Measurements from ENCODE around the gene ZNF236. TPM values are rescaled to one million over a fixed set of nuclear protein-coding genes. Genes with fewer than 3 reads are reported as not detected.

Gene ZNF236
- total RNA-seq, 2 experiments from 2014 or later, result 18.2 to 24.3 TPM

DNA sequence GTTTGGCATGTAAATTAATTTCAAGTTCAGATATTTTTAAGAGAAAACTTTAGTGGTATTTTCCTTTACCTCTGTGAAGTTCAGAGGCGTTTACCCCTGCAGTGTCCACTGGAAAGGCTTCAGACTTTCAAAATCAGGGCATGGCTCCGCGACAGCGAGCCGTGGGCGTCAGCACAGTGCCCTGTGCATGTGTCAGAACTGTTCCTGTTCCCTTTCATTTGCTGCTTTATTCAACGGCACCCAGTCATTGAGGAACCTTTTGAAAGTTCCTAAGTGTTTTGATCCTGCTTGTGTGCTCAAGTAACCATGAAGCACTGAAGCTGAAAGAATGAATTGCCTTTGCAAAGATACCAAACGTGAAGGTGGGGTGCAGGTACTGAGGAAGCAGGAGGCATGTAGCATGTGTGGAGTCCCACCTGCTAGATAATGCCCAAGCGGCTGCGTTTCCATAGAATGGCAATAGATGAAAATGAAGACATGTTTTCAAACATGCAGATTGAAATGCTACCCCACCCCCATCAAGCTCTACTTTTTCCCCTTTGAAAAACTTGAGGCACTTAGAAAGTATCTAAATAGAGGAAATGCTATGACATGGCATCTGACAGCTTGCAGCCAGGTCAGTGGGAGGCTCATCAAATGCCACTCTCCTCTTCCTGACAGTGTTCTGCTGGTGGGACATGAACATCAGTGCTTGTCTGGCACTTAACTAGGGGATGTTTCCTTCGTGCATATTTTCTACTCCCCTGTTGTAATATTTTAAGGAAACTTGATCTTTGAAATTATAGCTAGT is 148.6 kb downstream of the ZNF236 start:
- ATAC-seq, result no peak
- Mint-ChIP-seq H3K27ac (no peak overlapping the region), H3K9me3 (ENCODE audit: insufficient read depth) (no peaks in the 10 kb centered on the region), H3K4me1 (ENCODE audit: low read depth) (no peaks in the 10 kb centered on the region), H3K36me3 (ENCODE audit: low read depth) (no peaks in the 10 kb centered on the region), H3K4me3 (no peak overlapping the region), H3K27me3 (ENCODE audit: low read depth) (no peaks in the 10 kb centered on the region)
- DNase-seq, result no peak
- ChIA-PET POLR2A (interaction anchor here (0.7 kb wide), 1 partner anchor 26 kb away, joined by 3 read pairs; no protein-coding TSS in a partner anchor), CTCF (interaction anchor here (1.6 to 3.9 kb wide), 5 partner anchors 12 to 168 kb away, joined by 4 to 20 read pairs (median 11); no protein-coding TSS in a partner anchor)

DNA sequence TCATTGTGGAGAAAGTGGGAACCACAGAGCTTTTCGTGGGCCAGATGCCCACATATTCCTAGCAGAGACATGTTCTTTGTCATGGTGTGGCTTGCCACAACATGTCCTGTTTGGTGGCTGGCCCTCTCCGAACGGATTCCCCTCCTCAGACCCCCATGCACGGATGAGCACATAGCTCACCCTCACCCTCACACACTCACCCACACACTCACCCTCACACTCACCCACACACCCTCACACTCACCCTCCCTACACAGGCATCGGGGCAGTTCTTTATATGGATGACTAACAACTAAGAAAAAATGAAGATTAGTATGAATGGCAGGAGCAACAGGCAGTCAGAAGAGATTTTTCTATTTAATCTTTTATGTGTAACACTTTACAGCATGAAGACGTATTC is 149.9 kb downstream of the ZNF236 start:
- DNase-seq, result no peak
- POLR2A ChIA-PET, result no interaction called here
- no peak overlapping the region for H3K27ac Mint-ChIP-seq

DNA sequence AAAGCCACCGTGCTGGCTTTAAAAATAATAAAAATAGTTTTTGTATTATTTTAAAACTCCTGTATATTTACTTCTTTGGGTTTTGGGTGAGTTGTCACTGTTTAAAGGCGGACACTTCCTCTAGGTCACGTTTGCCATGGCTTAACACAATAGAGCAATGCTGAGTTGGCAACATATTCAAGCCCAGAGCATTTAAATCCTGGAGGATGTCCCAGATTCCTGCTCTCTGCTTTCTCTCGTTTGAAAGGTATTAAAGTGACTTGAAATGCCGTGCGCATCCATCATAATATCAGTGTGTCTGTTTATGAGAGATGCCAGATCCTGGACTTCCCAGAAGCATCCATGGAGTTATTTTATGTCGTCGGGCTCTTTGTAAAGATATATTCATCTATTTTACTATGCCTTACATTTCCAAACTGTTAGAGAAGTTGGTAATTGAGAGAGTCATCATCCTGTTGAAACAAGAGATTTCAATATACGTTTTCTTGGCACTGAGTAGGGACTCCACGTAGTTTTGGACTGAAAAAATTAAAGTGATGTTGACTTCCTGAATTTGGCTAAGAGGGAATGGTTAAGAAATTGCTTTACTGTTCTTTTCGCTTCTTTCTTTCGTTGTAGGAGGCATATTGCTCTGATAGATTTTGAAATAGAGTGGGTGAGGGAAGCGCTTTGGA is 150.6 kb downstream of the ZNF236 start:
- Mint-ChIP-seq H3K4me1 (ENCODE audit: low read depth) (no peaks in the 10 kb centered on the region), H3K36me3 (ENCODE audit: low read depth) (no peaks in the 10 kb centered on the region), H3K9me3 (ENCODE audit: insufficient read depth) (no peaks in the 10 kb centered on the region), H3K27ac (no peak overlapping the region), H3K4me3 (no peak overlapping the region), H3K27me3 (ENCODE audit: low read depth) (no peaks in the 10 kb centered on the region)
- CTCF ChIA-PET, result no interaction called here
- ATAC-seq, result no peak
- no peak for DNase-seq
- POLR2A ChIA-PET, result no interaction called here

More for the DNA sequence above, 149.9 kb downstream of the ZNF236 start:
- no peaks in the 10 kb centered on the region for H3K27me3 Mint-ChIP-seq (ENCODE audit: low read depth)
- ATAC-seq, result no peak
- H3K9me3 Mint-ChIP-seq (ENCODE audit: insufficient read depth), result no peaks in the 10 kb centered on the region
- H3K36me3 Mint-ChIP-seq (ENCODE audit: low read depth), result no peaks in the 10 kb centered on the region
- no peaks in the 10 kb centered on the region for H3K4me1 Mint-ChIP-seq (ENCODE audit: low read depth)
- H3K4me3 Mint-ChIP-seq, result no peak overlapping the region
- CTCF ChIA-PET, result interaction anchor here (3.6 to 3.9 kb wide), 3 partner anchors 11 to 169 kb away, joined by 11 to 20 read pairs (median 18); no protein-coding TSS in a partner anchor

DNA sequence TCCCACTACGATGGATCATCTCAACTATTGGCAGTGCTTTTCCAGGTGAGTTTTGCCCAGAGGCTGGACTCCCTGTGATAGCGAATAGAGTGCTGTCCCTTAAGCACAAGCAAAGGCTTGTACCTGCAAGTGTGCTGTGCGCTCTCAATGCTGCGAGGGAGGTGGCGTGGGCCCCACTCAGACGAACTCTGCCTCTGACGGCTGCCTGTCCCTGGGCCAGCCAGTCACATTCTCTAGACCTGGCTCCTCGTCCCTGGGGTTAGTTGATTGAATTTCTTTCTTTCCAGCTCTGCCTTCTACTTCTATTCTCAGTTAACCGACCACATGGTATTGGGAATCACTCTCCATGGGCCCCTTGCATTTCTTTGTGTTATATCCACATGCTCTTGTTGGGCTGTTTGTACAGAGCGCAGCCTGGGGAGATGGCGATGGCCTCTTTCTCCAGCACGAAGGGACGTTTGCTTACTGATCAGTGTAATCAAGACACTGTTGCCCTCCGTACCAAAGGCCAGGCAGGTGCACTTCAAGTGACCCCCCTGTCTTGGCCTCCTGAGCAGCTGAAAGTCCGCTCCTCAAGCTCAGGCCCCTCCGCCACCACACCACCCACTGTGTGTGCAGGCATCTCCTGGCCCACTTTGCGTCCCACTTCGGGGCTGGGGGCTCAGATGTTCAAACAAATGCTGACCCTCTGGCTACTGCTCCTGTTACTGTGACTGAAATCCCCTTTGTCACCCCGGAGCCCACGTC is 151.3 kb downstream of the ZNF236 start:
- Mint-ChIP-seq H3K27me3 (ENCODE audit: low read depth) (no peaks in the 10 kb centered on the region), H3K9me3 (ENCODE audit: insufficient read depth) (no peaks in the 10 kb centered on the region), H3K27ac (no peak overlapping the region), H3K4me3 (no peak overlapping the region), H3K36me3 (ENCODE audit: low read depth) (no peaks in the 10 kb centered on the region), H3K4me1 (ENCODE audit: low read depth) (no peaks in the 10 kb centered on the region)
- ChIA-PET POLR2A (no interaction called here), CTCF (interaction anchor here (1.0 kb wide), 1 partner anchor 10 kb away, joined by 3 read pairs; no protein-coding TSS in a partner anchor)
- ATAC-seq, result no peak
- DNase-seq, result no peak

DNA sequence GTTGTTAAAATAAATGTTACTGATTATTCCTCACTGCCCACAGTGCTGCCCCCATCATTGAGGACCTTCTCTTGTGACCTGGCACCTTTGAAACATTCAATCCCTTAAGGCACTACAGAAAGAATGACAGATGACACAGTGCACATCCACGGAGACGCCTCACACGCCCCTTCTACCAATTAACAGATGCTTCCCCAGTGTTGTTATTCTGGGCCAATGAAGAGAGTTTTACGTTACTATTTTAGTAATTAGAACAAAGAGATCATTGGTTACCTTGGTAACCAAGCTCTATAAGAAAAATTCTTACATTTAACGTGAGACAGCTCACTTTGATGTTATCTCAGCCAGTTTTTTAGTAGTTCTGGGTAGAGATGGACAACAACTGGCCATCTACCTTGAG is 152.0 kb downstream of the ZNF236 start:
- ATAC-seq (no peak), DNase-seq (no peak)
- Mint-ChIP-seq H3K4me1 (ENCODE audit: low read depth) (no peaks in the 10 kb centered on the region), H3K27ac (no peak overlapping the region), H3K4me3 (no peak overlapping the region), H3K27me3 (ENCODE audit: low read depth) (no peaks in the 10 kb centered on the region), H3K9me3 (ENCODE audit: insufficient read depth) (no peaks in the 10 kb centered on the region), H3K36me3 (ENCODE audit: low read depth) (no peaks in the 10 kb centered on the region)
- POLR2A ChIA-PET, result no interaction called here
- CTCF ChIA-PET, result interaction anchor here (1.0 kb wide), 1 partner anchor 9 kb away, joined by 3 read pairs; no protein-coding TSS in a partner anchor

DNA sequence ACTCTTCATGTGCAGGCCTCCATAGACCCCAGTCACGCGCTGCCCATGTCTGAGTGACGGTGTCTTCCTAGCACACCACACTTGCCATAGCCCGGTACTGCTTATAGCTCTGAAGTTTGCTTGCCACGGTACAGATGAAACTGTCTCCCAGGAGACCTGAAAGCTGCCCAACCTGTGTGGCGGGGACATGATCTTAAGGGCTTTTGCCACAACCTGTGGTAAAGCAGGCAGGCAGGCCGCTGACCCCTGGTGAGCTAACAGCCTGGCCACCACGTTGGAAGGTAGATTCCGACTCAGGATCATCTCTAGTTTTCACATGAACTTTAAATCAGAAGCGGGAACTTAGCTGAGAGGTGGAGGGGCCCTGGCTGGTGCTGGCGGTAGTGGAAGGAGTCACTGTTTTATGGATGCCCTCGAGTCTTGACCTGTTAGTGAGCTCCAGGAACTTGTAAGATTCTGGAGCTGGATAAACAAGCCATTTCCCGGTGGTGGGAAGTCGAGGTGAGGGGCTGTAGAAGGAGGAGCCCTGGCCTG is 153.3 kb downstream of the ZNF236 start:
- no peak overlapping the region for H3K27ac Mint-ChIP-seq
- no peak overlapping the region for H3K4me3 Mint-ChIP-seq
- H3K4me1 Mint-ChIP-seq (ENCODE audit: low read depth), result no peaks in the 10 kb centered on the region
- no peaks in the 10 kb centered on the region for H3K36me3 Mint-ChIP-seq (ENCODE audit: low read depth)
- H3K27me3 Mint-ChIP-seq (ENCODE audit: low read depth), result no peaks in the 10 kb centered on the region
- ChIA-PET POLR2A (interaction anchor here (0.5 kb wide), 1 partner anchor 49 kb away, joined by 3 read pairs; no protein-coding TSS in a partner anchor), CTCF (interaction anchor here (1.2 to 1.7 kb wide), 2 partner anchors 8 to 172 kb away, joined by 4 to 5 read pairs; no protein-coding TSS in a partner anchor)
- H3K9me3 Mint-ChIP-seq (ENCODE audit: insufficient read depth), result no peaks in the 10 kb centered on the region
- no peak for DNase-seq
- no peak for ATAC-seq

DNA sequence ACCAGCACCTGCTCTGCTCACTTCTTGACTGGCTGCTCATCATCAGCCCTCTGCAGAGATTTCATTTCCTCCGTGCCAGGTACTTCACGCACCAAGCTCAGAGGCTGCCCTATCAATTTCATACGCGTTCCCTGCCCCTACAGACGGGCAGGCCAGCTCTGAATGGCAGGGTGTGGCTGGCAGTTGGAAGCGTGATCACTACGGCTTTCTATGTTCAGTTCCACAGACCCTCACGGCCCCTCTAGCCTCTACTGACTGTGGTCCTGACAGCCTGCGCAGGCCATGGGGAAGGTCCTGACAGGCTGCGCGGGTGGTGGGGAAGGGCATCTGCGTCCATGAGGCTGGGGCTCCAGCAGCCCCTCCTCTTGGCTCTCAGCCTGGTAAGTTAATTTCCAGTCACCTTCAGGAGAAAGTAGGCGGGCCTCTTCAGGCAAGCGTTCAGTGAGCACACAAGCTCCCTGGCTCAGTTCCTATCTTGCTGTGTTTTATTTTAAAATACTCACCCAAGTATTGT is 154.8 kb downstream of the ZNF236 start:
- DNase-seq (no peak), ATAC-seq (no peak)
- CTCF ChIA-PET, result interaction anchor here (0.9 to 1.1 kb wide), 2 partner anchors 8 to 173 kb away, joined by 3 read pairs; no protein-coding TSS in a partner anchor
- POLR2A ChIA-PET, result no interaction called here
- H3K4me1 Mint-ChIP-seq (ENCODE audit: low read depth), result no peaks in the 10 kb centered on the region
- H3K27me3 Mint-ChIP-seq (ENCODE audit: low read depth), result no peaks in the 10 kb centered on the region
- H3K36me3 Mint-ChIP-seq (ENCODE audit: low read depth), result no peaks in the 10 kb centered on the region
- H3K27ac Mint-ChIP-seq, result no peak overlapping the region
- no peak overlapping the region for H3K4me3 Mint-ChIP-seq
- H3K9me3 Mint-ChIP-seq (ENCODE audit: insufficient read depth), result no peaks in the 10 kb centered on the region

DNA sequence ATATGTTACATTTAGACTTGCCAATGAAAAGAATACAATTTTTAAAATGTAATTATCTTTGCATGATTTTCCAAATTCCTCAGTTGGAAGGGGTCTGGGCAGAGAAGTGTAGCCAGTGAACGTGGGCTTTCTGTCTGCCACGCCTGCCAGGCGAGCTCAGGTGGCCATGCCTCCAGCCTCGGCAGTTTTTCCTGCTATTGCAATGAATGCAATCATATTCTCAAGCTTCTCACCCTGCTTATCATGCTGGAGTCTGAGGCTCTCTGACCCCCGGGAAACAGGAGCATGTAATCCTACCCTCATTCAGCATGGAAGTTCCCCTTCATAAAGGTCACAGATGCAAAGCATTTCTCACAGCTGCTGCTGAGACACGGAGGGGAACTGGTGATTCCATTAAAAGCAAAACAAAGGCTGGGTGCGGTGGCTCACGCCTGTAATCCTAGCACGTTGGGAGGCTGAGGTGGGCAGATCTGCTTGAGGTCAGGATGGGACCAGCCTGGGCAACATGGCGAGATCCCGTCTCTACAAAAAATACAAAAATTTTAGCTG is 155.4 kb downstream of the ZNF236 start:
- Mint-ChIP-seq H3K27me3 (ENCODE audit: low read depth) (no peaks in the 10 kb centered on the region), H3K27ac (no peak overlapping the region), H3K4me1 (ENCODE audit: low read depth) (no peaks in the 10 kb centered on the region), H3K4me3 (no peak overlapping the region), H3K9me3 (ENCODE audit: insufficient read depth) (no peaks in the 10 kb centered on the region), H3K36me3 (ENCODE audit: low read depth) (no peaks in the 10 kb centered on the region)
- POLR2A ChIA-PET, result no interaction called here
- no peak for ATAC-seq
- no peak for DNase-seq
- CTCF ChIA-PET, result interaction anchor here (0.9 to 1.1 kb wide), 2 partner anchors 8 to 174 kb away, joined by 3 read pairs; no protein-coding TSS in a partner anchor

DNA sequence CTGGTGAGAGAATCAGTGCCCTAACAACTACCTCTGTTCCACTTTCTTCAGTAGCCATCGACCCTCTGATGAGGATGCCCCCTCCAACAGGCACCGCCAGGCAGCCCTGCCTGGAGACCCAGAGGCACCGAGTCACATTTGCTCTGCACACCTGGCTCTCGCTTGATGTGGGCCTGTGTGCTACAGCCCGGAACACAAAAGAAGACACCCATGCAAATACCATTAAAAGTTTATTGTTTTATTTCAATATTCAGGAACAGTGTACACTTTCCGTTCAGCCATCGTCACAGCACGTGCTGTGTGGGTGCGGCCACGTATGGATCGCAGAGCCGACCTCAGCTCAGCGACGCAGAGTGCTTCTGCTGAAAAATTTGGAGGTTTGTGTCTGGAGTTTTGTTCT is 156.3 kb downstream of the ZNF236 start:
- no peak for DNase-seq
- Mint-ChIP-seq H3K4me3 (no peak overlapping the region), H3K4me1 (ENCODE audit: low read depth) (peaks cover 4% of the 10 kb centered on the region), H3K27me3 (ENCODE audit: low read depth) (no peaks in the 10 kb centered on the region), H3K36me3 (ENCODE audit: low read depth) (no peaks in the 10 kb centered on the region), H3K27ac (no peak overlapping the region), H3K9me3 (ENCODE audit: insufficient read depth) (no peaks in the 10 kb centered on the region)
- POLR2A ChIA-PET, result no interaction called here
- CTCF ChIA-PET, result no interaction called here
- no peak for ATAC-seq

DNA sequence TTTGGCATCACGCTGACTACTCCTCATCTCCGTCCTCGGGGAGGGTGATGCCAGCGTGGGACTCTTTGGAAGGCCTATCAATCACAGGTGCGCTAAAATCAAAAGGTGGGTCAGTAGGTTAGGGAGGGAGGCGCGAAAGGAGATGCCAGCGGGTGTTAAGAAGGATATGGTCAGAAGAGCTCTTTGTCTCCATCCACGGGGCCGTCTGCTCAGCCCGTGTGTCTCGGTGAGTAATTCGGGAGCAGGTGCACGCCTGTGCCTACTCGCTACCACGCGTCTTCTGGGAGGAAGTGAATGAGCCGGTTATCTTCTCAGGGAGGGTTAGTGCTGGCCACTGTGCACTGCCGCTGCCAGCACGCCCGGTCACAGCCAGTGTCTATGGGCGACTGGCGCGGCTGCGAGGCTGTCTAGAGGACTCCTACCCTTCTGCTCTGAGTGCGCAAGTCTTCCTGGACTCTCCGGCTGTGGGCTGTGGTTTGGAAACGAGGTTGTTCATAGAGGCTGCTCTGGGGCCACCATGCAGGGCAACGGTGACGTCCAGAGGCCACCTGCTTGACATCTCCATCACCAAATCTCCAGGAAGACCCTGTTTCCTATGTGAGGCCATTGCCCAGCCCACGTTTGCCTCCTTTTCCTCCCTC is 156.9 kb downstream of the ZNF236 start:
- CTCF ChIA-PET, result interaction anchor here (1.7 kb wide), 1 partner anchor 176 kb away, joined by 5 read pairs; no protein-coding TSS in a partner anchor
- no peak overlapping the region for H3K4me3 Mint-ChIP-seq

DNA sequence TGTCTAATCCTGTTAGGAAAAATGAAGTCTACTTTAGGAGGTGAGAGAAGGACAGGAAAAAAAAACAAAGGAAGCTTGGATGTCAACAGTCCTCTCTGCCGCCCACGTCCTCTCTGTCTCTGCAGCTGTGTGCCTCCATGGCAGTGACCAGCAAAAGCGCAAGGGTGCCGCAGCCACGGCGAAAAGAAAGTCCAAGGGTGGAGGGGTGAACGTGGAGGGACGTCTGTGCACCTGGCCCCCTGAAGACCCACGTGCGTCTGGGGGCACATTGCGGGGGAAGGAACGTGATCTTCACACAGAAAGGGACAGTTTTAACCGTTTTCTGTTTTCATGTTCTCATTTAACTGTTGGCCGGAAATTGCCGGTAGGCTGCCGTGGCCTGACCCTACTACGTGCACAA is 157.5 kb downstream of the ZNF236 start:
- Mint-ChIP-seq H3K9me3 (ENCODE audit: insufficient read depth) (no peaks in the 10 kb centered on the region), H3K4me1 (ENCODE audit: low read depth) (peaks cover 4% of the 10 kb centered on the region), H3K36me3 (ENCODE audit: low read depth) (no peaks in the 10 kb centered on the region), H3K4me3 (no peak overlapping the region), H3K27me3 (ENCODE audit: low read depth) (no peaks in the 10 kb centered on the region), H3K27ac (no peak overlapping the region)
- ATAC-seq (no peak), DNase-seq (no peak)
- POLR2A ChIA-PET, result no interaction called here
- CTCF ChIA-PET, result interaction anchor here (1.7 kb wide), 1 partner anchor 177 kb away, joined by 5 read pairs; no protein-coding TSS in a partner anchor

More for the DNA sequence above, 156.9 kb downstream of the ZNF236 start:
- DNase-seq, result no peak
- Mint-ChIP-seq H3K36me3 (ENCODE audit: low read depth) (no peaks in the 10 kb centered on the region), H3K9me3 (ENCODE audit: insufficient read depth) (no peaks in the 10 kb centered on the region), H3K4me1 (ENCODE audit: low read depth) (peaks cover 4% of the 10 kb centered on the region), H3K27ac (no peak overlapping the region), H3K27me3 (ENCODE audit: low read depth) (no peaks in the 10 kb centered on the region)
- POLR2A ChIA-PET, result no interaction called here
- no peak for ATAC-seq

Data from activated CD8-positive, alpha-beta T cell treated with anti-CD3 and anti-CD28 coated beads, Interleukin-2, amount 10 ng/mL, durations not matched to agents 7 days and 5 days (primary cell).